H1 (cell line): ENCODE results near the gene PDE8B.

Experiments used
- EP300 ChIP-seq, 2 experiments: IDR thresholded peaks; 1 replicate in 1 of 2; 2 replicates in 1 of 2; pipeline ENCODE4 v1.6.1; 2011 to 2012; ENCODE audit warnings: low read depth in 2 of 2, low read length in 2 of 2, mild to moderate bottlenecking in 2 of 2, borderline replicate concordance in 1 of 2, inconsistent platforms in 1 of 2, moderate library complexity in 1 of 2
- EZH2 ChIP-seq: fragments of 200-600 bp; sonication (generic); IDR thresholded peaks from 2 replicates; pipeline ENCODE4 v1.7.1; 2012; ENCODE audit warnings: low read depth, mild to moderate bottlenecking, moderate library complexity, low read length, inconsistent platforms; ENCODE audit not compliant: severe bottlenecking
- POLR2A ChIP-seq, 2 experiments: IDR thresholded peaks; 1 replicate in 1 of 2; 2 replicates in 1 of 2; pipeline ENCODE4 v1.6.1; 2011; ENCODE audit warnings: low read depth in 2 of 2, low read length in 2 of 2, mild to moderate bottlenecking in 2 of 2; ENCODE audit errors: control extremely low read depth in 1 of 2
- RAD21 ChIP-seq, 2 experiments: IDR thresholded peaks in 1 of 2; conservative IDR thresholded peaks in 1 of 2; 2 replicates each; pipeline ENCODE4 v1.6.1; 2011; ENCODE audit warnings: low read depth in 2 of 2, low read length in 2 of 2, improper control_type of control experiment in 1 of 2, inconsistent platforms in 1 of 2, mild to moderate bottlenecking in 1 of 2, moderate library complexity in 1 of 2
- RFX5 ChIP-seq: IDR thresholded peaks from 2 replicates; pipeline ENCODE4 v1.6.1; 2011; ENCODE audit warnings: low read depth, low read length, improper control_type of control experiment, borderline replicate concordance
- TF ChIP-seq, protein P1 (sequence below), 3 experiments: IDR thresholded peaks; 1 replicate in 2 of 3; 2 replicates in 1 of 3; pipeline versions ENCODE4 v1.5.1 to v1.6.1; 2011; ENCODE audit warnings: low read length in 3 of 3, mild to moderate bottlenecking in 3 of 3, inconsistent platforms in 2 of 3, low read depth in 1 of 3, moderate library complexity in 1 of 3; ENCODE audit not compliant: insufficient read depth in 1 of 3; ENCODE audit errors: control extremely low read depth in 1 of 3

DNA sequence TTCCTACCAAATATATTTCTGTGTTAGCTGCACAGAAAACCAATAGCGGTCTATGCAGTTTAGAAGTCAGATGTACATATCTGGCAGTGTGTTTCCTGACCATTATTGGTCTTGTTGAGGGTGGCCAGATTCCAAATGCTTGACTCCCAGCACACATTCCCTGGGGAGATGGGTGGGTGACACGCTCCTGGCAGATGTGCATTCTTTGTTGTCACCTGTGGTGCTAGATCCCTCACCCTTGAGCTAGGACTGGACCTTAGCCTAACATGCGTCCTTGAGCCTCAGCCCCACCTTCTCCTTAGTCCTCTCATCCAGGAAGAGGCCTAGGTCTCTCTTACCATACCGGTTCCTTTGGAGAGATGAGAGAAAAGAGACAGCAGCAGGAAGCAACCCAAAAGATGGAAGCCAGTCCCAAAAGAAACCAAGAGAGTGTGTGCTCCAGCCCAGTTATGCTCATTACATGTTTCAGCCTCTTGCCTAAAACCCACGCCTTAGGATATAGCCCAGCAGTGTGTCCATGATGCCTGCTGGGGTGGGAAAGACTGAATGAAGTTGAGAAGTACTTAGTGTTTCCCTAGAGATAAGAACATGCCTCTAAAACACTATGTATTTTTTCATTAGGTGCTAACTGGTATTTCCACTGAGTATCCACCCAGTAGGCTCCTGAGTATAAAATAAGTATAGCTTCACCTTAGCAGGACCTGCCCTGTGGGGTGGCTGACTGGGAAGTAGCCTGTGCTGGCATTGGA lies 116.7 kb downstream of the PDE8B start:
- TF ChIP-seq POLR2A (IDR thresholded peaks at IDR 0.05; ENCODE audit: control extremely low read depth in 1 of 2, low read depth in 2 of 2, low read length in 2 of 2) (no peak), EP300 (IDR thresholded peaks at IDR 0.05; ENCODE audit: borderline replicate concordance in 1 of 2, low read depth in 2 of 2, low read length in 2 of 2) (no peak), EZH2 (no peak), RFX5 (no peak), RAD21 (IDR thresholded peaks at IDR 0.05 in 1 of 2, conservative IDR thresholded peaks at IDR 0.05 in 1 of 2; ENCODE audit: low read depth in 2 of 2, low read length in 2 of 2) (no peak)
- TF ChIP-seq, protein P1, sequence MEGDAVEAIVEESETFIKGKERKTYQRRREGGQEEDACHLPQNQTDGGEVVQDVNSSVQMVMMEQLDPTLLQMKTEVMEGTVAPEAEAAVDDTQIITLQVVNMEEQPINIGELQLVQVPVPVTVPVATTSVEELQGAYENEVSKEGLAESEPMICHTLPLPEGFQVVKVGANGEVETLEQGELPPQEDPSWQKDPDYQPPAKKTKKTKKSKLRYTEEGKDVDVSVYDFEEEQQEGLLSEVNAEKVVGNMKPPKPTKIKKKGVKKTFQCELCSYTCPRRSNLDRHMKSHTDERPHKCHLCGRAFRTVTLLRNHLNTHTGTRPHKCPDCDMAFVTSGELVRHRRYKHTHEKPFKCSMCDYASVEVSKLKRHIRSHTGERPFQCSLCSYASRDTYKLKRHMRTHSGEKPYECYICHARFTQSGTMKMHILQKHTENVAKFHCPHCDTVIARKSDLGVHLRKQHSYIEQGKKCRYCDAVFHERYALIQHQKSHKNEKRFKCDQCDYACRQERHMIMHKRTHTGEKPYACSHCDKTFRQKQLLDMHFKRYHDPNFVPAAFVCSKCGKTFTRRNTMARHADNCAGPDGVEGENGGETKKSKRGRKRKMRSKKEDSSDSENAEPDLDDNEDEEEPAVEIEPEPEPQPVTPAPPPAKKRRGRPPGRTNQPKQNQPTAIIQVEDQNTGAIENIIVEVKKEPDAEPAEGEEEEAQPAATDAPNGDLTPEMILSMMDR (IDR thresholded peaks at IDR 0.05; ENCODE audit: control extremely low read depth in 1 of 3, insufficient read depth in 1 of 3, low read depth in 1 of 3, low read length in 3 of 3), result no peak
